Mucosa of stomach (tissue), 1 donor: ENCODE data around the gene SH3PXD2A.

Experiments
- H3K27me3 ChIP-seq: one replicate; pipeline ENCODE4 v1.7.0; 2013; ENCODE audit warnings: mild to moderate bottlenecking, low read length; ENCODE audit not compliant: control insufficient read depth, insufficient read depth
- H3K36me3 ChIP-seq: one replicate; pipeline ENCODE4 v1.7.0; 2013; ENCODE audit warnings: low read length; ENCODE audit not compliant: control insufficient read depth, insufficient read depth
- H3K4me1 ChIP-seq: one replicate; pipeline ENCODE4 v1.7.0; 2013; ENCODE audit warnings: mild to moderate bottlenecking, low read length; ENCODE audit not compliant: control insufficient read depth, insufficient read depth
- H3K4me3 ChIP-seq: one replicate; pipeline ENCODE4 v1.7.0; 2013; ENCODE audit warnings: low read length
- H3K9ac ChIP-seq: one replicate; pipeline ENCODE4 v1.7.0; 2013; ENCODE audit warnings: mild to moderate bottlenecking, low read length, moderate library complexity
- H3K9me3 ChIP-seq: one replicate; pipeline ENCODE4 v1.7.0; 2013; ENCODE audit warnings: mild to moderate bottlenecking, low read length, moderate library complexity; ENCODE audit not compliant: control insufficient read depth
- donor health status: Pancreatic carcinoma.

SH3PXD2A gene

DNA sequence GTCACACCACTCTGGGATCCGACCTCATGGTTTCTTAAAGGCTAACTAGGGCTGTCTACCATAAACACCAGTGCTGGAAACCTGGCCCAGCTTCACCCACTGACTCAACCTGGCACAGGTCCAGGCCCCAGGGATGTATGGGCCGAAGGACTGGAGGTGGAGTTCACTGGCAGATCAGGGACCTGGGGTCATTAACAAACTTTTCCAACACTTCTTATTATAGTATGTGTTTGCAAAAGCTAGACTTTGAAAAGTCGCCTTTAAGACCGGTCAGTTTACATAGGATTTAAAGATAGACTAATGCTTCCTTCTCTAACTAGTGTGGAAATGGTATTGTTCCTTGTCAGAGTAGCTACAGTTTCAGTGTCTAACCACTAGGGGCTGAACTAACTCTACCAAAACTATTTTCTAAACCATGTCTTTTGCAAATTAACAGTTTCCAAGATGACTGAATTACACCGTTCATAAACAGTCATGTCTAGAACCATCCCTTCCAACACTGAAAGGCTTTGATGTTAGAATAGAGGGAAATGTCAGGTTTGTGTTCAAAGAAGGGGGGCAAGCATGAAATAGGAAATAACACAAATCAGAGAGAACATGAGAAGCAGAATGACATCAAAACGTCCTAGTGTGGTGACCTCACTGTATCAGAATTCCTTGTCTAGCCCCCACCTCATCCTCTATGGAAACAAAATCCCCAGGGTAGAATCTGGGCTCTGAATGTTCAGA lies 32.9 kb upstream of the SH3PXD2A start:
- Histone ChIP-seq H3K27me3 (no peaks in the 10 kb centered on the region), H3K9me3 (no peaks in the 10 kb centered on the region), H3K4me3 (no peak overlapping the region), H3K4me1 (peaks cover 47% of the 10 kb centered on the region), H3K36me3 (no peaks in the 10 kb centered on the region), H3K9ac (peak overlapping the region; percentile 30)

DNA sequence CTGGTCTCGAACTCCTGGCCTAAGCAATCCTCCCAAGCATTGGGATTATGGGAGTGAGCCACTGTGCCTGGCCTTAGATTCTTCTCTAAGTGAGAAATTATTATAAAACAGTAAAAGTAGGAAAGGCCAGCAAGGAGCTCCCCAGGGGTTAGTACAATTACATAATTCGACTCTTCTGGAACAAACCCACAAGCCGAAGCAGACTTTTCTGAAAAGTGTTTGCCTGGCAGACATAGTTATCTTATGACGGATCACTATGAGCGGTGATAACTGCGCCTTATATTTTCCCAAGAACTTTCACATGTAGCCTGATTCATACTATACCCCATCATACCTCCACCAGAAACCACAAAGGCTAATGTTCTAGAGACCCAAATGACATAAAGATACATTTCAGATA lies 30.2 kb upstream of the SH3PXD2A start:
- Histone ChIP-seq H3K36me3 (no peaks in the 10 kb centered on the region), H3K27me3 (no peaks in the 10 kb centered on the region), H3K9me3 (no peaks in the 10 kb centered on the region)

DNA sequence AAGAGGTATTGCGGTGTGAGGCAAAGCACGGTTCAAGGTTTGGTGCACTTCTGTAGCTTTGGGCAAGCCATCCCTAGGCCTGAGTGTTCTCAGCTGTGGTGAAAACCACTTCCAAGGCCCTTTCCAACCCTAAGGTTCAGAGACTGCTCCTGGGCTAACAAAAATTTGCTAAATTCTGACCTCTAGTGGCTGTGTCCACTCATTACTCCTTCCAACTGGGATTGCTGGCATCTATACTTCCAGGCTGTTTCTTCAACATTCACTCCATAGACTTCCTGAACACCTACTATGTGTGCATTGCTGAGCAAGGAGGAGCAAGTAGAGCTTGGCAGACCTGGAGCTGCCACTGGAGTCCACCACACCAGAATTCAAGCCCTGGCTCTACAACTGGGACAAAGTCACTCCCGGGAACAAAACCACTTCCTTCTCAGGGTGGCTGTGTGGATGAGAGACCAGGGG lies 29.3 kb upstream of the SH3PXD2A start:
- peaks cover 26% of the 10 kb centered on the region for H3K4me1 ChIP-seq
- no peak overlapping the region for H3K4me3 ChIP-seq
- no peaks in the 10 kb centered on the region for H3K27me3 ChIP-seq
- no peaks in the 10 kb centered on the region for H3K9me3 ChIP-seq
- peaks cover 4% of the 10 kb centered on the region for H3K36me3 ChIP-seq
- H3K9ac ChIP-seq: no peak overlapping the region

More for the DNA sequence above, 30.2 kb upstream of the SH3PXD2A start:
- Histone ChIP-seq H3K4me1 (peaks cover 35% of the 10 kb centered on the region), H3K4me3 (no peak overlapping the region), H3K9ac (no peak overlapping the region)

DNA sequence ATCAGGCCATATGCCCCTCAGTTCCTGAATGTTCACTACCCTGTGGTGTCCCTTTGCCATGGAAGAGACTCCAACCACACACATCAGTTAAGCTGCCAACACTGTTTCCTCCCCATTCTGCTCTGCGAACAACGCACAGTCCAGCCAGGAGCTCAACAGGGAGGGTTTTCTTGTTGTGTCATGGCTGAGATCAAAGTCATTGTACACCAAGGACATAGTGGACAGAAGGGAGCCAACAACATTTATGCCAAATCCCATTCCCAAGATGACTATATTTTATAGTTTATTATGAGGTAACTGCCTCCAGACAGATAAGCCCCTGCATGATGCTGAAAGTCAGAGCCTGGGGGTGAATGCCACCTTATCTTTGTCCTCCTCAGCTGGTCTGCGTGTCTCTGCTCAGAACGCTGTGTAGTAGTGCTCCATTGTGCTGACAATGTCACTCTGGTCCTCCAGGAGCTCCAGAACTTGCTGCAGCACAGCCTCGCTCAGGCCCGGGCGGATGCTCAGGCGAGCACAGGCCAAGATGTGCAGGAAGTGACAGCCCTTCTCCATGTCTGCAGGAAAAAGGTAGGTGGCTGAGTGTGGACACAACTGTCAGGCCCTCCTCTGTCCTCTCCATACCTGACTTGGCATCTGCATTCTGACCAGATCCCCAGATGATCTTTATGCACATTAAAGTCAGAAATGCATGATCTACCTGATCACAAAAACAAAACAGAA lies 27.1 kb upstream of the SH3PXD2A start:
- H3K4me3 ChIP-seq: no peak overlapping the region
- H3K36me3 ChIP-seq: peaks cover 4% of the 10 kb centered on the region
- no peaks in the 10 kb centered on the region for H3K9me3 ChIP-seq
- no peak overlapping the region for H3K9ac ChIP-seq
- H3K27me3 ChIP-seq: no peaks in the 10 kb centered on the region
- peaks cover 4% of the 10 kb centered on the region for H3K4me1 ChIP-seq

DNA sequence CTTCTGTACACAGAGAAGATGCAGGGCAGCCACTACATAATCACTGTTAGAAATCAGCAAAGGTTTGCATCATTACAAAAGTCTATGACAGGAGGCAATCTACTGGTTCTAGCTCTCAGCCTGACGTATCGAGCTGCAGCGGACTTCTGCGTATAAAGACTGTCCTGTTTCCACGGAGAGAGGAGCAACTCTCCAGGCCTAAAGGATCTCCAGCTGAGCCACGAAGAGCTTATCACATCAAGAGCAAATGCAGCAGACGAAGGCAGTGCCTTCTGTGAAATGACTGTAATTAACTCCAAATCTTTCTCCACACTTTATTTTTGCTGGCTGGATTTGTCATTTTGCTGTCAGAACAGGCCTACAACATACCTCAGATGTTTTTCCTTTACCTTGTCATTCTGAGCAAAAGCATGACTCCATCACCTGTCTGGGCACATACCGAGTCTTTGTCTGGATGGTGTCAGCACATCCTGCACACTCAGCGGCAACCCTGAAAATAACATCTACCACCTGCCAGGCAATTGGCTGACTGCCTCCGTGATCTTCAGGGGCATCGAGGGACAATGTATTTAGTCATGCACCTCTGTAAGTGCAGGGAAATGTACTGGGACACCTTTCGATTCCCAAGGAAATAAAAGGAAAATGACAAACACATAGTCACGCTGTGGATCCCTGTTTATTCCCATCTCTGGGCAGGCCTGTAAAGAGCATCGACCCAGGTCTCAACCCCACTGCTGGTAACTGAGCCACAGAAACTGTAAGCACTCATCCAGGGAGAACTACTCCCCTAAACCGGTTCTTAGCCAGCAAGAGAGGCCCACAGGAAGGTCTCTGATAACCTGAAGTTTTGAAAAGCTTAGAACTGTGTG lies 26.3 kb upstream of the SH3PXD2A start:
- no peak overlapping the region for H3K4me3 ChIP-seq
- H3K36me3 ChIP-seq: peaks cover 4% of the 10 kb centered on the region
- H3K9me3 ChIP-seq: no peaks in the 10 kb centered on the region
- H3K4me1 ChIP-seq: peaks cover 3% of the 10 kb centered on the region
- no peaks in the 10 kb centered on the region for H3K27me3 ChIP-seq
- no peak overlapping the region for H3K9ac ChIP-seq

DNA sequence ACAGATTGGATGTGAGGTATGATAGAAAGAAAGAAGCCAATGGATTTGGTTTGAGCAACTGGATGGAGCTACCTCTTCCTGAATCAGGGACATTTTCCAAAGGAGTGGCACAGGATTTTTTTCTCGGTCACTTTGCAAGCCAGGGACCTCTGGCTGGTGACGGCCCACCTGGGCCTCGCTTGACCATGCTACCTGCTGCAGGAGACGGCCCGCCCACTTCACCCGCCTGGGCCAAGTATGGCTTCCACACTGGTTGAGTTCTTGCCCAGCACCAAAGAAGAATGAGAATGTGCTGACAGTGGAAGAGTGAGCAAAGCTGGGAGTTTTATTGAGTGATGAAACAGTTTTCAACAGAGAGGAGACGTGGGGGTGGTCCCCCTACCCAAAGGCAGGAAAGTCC lies 24.5 kb upstream of the SH3PXD2A start:
- Histone ChIP-seq H3K36me3 (peaks cover 4% of the 10 kb centered on the region), H3K9ac (no peak overlapping the region), H3K9me3 (no peaks in the 10 kb centered on the region)

DNA sequence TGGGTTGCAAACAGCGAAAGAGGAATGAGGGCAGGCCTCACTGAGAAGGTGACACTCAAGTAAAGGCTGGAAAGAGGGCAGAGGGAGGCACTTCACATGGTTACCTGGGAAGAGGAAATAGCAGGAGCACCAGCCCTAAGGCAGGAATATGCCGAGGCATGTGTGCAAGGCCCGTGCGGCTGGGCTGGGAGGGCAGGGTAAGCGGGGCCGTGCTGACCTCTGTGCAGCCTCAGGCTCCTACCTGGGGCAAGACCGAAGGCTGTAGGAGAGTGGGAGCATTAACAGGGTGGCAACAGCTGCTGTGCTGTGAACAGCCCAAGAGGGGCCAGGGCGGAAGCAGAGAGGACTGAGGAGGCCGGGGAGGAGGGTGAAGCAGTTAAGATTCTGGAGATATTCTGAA lies 24.0 kb upstream of the SH3PXD2A start:
- Histone ChIP-seq H3K9me3 (no peaks in the 10 kb centered on the region), H3K36me3 (peaks cover 4% of the 10 kb centered on the region), H3K4me3 (no peak overlapping the region), H3K9ac (no peak overlapping the region), H3K27me3 (no peaks in the 10 kb centered on the region), H3K4me1 (peaks cover 1% of the 10 kb centered on the region)

More for the DNA sequence above, 24.5 kb upstream of the SH3PXD2A start:
- H3K4me3 ChIP-seq: no peak overlapping the region
- H3K4me1 ChIP-seq: peaks cover 3% of the 10 kb centered on the region
- no peaks in the 10 kb centered on the region for H3K27me3 ChIP-seq

DNA sequence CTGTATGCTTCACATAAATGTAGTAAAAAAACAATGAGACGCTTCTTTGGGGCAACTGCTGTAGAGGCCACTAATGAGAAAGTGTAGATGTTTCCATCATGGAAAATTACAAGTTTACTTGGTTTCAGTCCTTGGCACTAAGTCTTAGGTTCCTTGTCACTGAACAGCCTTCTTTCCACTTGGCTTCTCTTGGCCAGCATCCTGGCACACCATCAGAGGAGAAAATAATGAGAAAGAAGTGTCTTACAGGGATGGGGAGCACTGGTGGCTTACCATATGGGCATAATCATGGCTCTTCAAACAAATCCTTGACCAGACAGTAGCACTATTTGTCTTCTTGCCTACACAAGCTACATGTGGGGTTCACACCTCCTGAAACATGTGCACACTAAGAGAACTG lies 22.5 kb upstream of the SH3PXD2A start:
- Histone ChIP-seq H3K9me3 (no peaks in the 10 kb centered on the region), H3K36me3 (peaks cover 4% of the 10 kb centered on the region), H3K4me3 (no peak overlapping the region), H3K27me3 (no peaks in the 10 kb centered on the region), H3K9ac (no peak overlapping the region), H3K4me1 (no peaks in the 10 kb centered on the region)

DNA sequence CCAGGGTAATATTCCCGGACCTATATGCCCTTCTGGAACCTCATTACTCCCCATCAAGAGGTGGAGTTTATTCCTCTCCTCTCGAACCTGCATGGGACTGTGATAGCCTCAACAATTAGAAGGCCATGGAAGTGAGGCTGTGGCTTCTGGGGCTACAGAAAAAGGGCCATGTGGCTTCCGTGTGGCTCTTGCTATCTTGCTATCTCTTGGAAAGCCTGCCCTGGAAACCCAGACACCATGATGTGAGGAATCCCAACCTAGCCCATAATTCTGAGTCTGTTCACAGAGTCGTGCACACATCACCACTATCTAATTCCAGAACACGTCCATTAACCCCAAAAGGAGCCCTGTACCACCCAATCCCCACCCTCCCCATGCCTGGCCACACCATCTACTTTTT lies 20.8 kb upstream of the SH3PXD2A start:
- H3K36me3 ChIP-seq: peaks cover 4% of the 10 kb centered on the region
- no peaks in the 10 kb centered on the region for H3K4me1 ChIP-seq
- no peak overlapping the region for H3K4me3 ChIP-seq
- H3K9me3 ChIP-seq: no peaks in the 10 kb centered on the region
- no peaks in the 10 kb centered on the region for H3K27me3 ChIP-seq
- H3K9ac ChIP-seq: no peak overlapping the region

DNA sequence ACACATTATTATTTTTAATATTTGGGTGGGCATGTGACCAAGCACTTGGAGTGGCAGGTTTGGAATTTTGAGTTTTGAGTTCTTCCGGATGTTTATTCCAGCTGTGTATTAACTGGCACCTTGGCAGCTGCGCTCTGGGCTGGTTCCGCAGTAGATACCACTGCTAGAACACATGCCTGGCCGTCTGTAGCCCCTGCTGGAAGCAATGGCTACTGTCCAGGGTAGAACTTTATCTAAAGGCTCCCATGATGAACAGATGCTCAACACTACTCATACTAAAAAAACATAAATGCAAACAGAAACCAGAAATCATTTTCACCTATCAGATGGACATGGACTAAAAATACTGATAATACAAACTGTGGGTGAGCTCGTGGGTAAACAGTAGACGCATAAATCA lies 19.4 kb upstream of the SH3PXD2A start:
- Histone ChIP-seq H3K9me3 (no peaks in the 10 kb centered on the region), H3K4me3 (no peak overlapping the region), H3K36me3 (no peaks in the 10 kb centered on the region), H3K4me1 (no peaks in the 10 kb centered on the region), H3K27me3 (no peaks in the 10 kb centered on the region), H3K9ac (no peak overlapping the region)

DNA sequence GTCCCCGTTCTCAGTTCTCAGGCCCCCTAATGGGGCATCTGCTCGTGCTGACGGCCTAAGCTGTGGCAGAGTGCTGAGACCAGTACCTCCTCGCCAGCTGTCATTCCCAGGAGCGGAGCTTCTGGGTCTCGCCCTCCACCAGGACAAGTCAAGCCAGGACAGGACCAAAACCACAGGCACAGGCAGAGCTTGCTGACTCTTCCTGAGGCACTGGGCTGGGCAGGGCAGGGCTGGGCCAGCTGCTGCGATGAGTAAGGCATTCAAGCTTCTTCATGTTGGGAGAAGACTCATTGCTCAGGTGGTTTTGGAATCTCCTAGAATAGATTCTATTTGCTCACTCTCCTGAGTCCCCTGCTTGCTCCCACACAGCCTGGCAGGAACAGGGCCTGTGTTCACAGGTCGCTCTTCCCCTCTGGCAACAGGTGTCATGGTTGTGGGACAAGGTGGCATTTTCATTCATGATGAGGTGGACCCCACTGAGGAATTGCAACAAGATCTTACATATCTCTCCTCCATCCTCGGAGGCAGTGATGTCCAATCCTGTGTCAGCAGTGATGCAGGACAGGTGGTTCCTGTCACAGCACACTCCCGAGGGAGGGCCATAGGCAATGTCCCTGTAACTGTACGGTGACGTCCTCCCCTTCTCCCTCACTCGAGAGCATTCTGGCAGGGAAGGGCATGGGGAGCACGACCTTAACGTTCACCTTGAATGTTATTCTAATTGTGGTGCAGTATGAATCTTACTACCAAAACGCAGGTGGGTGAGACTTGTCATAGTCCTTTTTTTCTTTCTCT lies 17.0 kb upstream of the SH3PXD2A start:
- Histone ChIP-seq H3K36me3 (no peaks in the 10 kb centered on the region), H3K9ac (no peak overlapping the region), H3K4me3 (no peak overlapping the region), H3K4me1 (no peaks in the 10 kb centered on the region), H3K9me3 (no peaks in the 10 kb centered on the region), H3K27me3 (no peaks in the 10 kb centered on the region)
